SK-N-SH (cell line): ENCODE data around the gene DTNBP1. TPM values are rescaled to one million over a fixed set of nuclear protein-coding genes. Genes with fewer than 3 reads are reported as not detected.

Experiments used
- CTCF ChIA-PET: fragments of 300-600, 350-600 bp; formaldehyde crosslinking; extraction: SDS; loops from one replicate; lab custom pipeline; 2021; lab: Yijun Ruan, JAX
- POLR2A ChIA-PET: fragments of 350-600 bp; sonication (Branson Sonifier 250); formaldehyde crosslinking; extraction: SDS; loops from one replicate; lab custom pipeline; 2020; ENCODE audit warnings: antibody characterized with exemption, inconsistent platforms; lab: Yijun Ruan, JAX
- DNase-seq: peaks from one replicate; pipeline ENCODE4 v3.0.0; 2012
- H2AFZ ChIP-seq: fragments of 200-600 bp; sonication (generic); 2 replicates; pipeline ENCODE4 v1.8.1; 2016; ENCODE audit warnings: antibody characterized with exemption, mild to moderate bottlenecking, low read depth
- H3F3A ChIP-seq: fragments of 200-600 bp; sonication (generic); replicated peaks from 2 replicates; pipeline ENCODE3; 2016; ENCODE audit warnings: antibody characterized with exemption, mild to moderate bottlenecking; ENCODE audit not compliant: insufficient read depth
- H3K27ac ChIP-seq, 2 experiments: fragments of 200-500 bp in 1 of 2; fragments of 200-600 bp in 1 of 2; sonication (Bioruptor generic) in 1 of 2; sonication (generic), shearing (Covaris generic) in 1 of 2; 2 replicates each; pipeline versions ENCODE4 v1.5.1 to v1.6.1; 2014 to 2016; ENCODE audit warnings: low read depth in 2 of 2, inconsistent platforms in 1 of 2, low read length in 1 of 2, mild to moderate bottlenecking in 1 of 2, mixed read lengths in 1 of 2
- H3K27me3 ChIP-seq: fragments of 200-600 bp; sonication (generic), shearing (Covaris generic); 2 replicates; pipeline ENCODE4 v1.6.1; 2016; ENCODE audit warnings: mixed run types; ENCODE audit not compliant: insufficient read depth
- H3K36me3 ChIP-seq, 2 experiments: fragments of 200-500 bp in 1 of 2; fragments of 200-600 bp in 1 of 2; sonication (Bioruptor generic) in 1 of 2; sonication (generic) in 1 of 2; replicated peaks in 1 of 2; 2 replicates each; pipeline versions ENCODE3 to v1.5.1; 2014 to 2016; ENCODE audit warnings: low read length in 1 of 2, mild to moderate bottlenecking in 1 of 2; ENCODE audit not compliant: insufficient read depth in 2 of 2, control insufficient read depth in 1 of 2
- H3K4me1 ChIP-seq, 2 experiments: fragments of 200-500 bp in 1 of 2; fragments of 200-600 bp in 1 of 2; sonication (Bioruptor generic) in 1 of 2; sonication (generic), shearing (Covaris generic) in 1 of 2; 2 replicates each; pipeline versions ENCODE4 v1.5.1 to v1.6.1; 2014 to 2016; ENCODE audit warnings: low read depth in 1 of 2, low read length in 1 of 2, mixed run types in 1 of 2; ENCODE audit not compliant: insufficient read depth in 2 of 2, control insufficient read depth in 1 of 2
- H3K4me2 ChIP-seq: fragments of 200-600 bp; sonication (generic), shearing (Covaris generic); 2 replicates; pipeline ENCODE4 v1.6.1; 2017; ENCODE audit warnings: mixed run types
- H3K4me3 ChIP-seq, 2 experiments: fragments of 200-500 bp in 1 of 2; fragments of 200-600 bp in 1 of 2; sonication (Bioruptor generic) in 1 of 2; sonication (generic), shearing (Covaris generic) in 1 of 2; 2 replicates each; pipeline versions ENCODE4 v1.5.1 to v1.8.1; 2014 to 2016; ENCODE audit warnings: low read depth in 2 of 2, inconsistent platforms in 1 of 2, low read length in 1 of 2, mild to moderate bottlenecking in 1 of 2, mixed read lengths in 1 of 2, moderate library complexity in 1 of 2
- H3K79me2 ChIP-seq: fragments of 200-600 bp; sonication (generic); 2 replicates; pipeline ENCODE4 v1.8.1; 2017; ENCODE audit warnings: mild to moderate bottlenecking; ENCODE audit not compliant: insufficient read depth
- H3K9ac ChIP-seq: fragments of 200-600 bp; sonication (generic); 2 replicates; pipeline ENCODE4 v1.6.1; 2017; ENCODE audit warnings: mixed run types
- H3K9me2 ChIP-seq: fragments of 200-600 bp; sonication (generic); 2 replicates; pipeline ENCODE4 v1.6.1; 2017; ENCODE audit warnings: mixed run types
- H3K9me3 ChIP-seq: fragments of 200-600 bp; sonication (generic); 2 replicates; pipeline ENCODE4 v1.6.1; 2017; ENCODE audit warnings: mixed run types, mild to moderate bottlenecking, moderate library complexity
- H4K20me1 ChIP-seq: fragments of 200-600 bp; sonication (generic); 2 replicates; pipeline ENCODE4 v1.6.1; 2017; ENCODE audit warnings: mild to moderate bottlenecking, mixed run types; ENCODE audit not compliant: insufficient read depth
- EZH2phosphoT487 ChIP-seq: fragments of 200-600 bp; sonication (generic); IDR thresholded peaks from 2 replicates; pipeline ENCODE4 v1.6.1; 2017; ENCODE audit warnings: low read depth, mixed run types, mild to moderate bottlenecking, antibody characterized with exemption, moderate library complexity, borderline replicate concordance
- IRF3 ChIP-seq: fragments of 150-350 bp; IDR thresholded peaks from 2 replicates; pipeline ENCODE4 v1.6.1; 2016; ENCODE audit warnings: mild to moderate bottlenecking, low read depth, low read length
- MEF2A ChIP-seq: IDR thresholded peaks from 2 replicates; pipeline ENCODE4 v1.4.0; 2012; ENCODE audit warnings: low read depth, borderline replicate concordance
- NFIC ChIP-seq: IDR thresholded peaks from 2 replicates; pipeline ENCODE4 v1.4.0; 2012; ENCODE audit warnings: borderline replicate concordance
- NRF1 ChIP-seq: IDR thresholded peaks from 2 replicates; pipeline ENCODE4 v1.6.1; 2012; ENCODE audit warnings: low read depth, mild to moderate bottlenecking, low read length
- POLR2AphosphoS5 ChIP-seq: IDR thresholded peaks from 2 replicates; pipeline ENCODE4 v1.6.1; 2012; ENCODE audit warnings: low read depth, low read length
- REST ChIP-seq: IDR thresholded peaks from 2 replicates; pipeline ENCODE4 v1.6.1; 2012; ENCODE audit warnings: mild to moderate bottlenecking, low read depth, low read length, moderate library complexity
- RFX5 ChIP-seq: IDR thresholded peaks from 2 replicates; pipeline ENCODE4 v1.6.1; 2012; ENCODE audit warnings: mild to moderate bottlenecking, improper control_type of control experiment, low read length
- RXRA ChIP-seq: IDR thresholded peaks from 2 replicates; pipeline ENCODE4 v1.4.0; 2012; ENCODE audit warnings: low read depth, mild to moderate bottlenecking, borderline replicate concordance
- TCF12 ChIP-seq: IDR thresholded peaks from 2 replicates; pipeline ENCODE4 v1.4.0; 2012
- ZBTB33 ChIP-seq: IDR thresholded peaks from 2 replicates; pipeline ENCODE4 v1.4.0; 2012; ENCODE audit warnings: low read depth, borderline replicate concordance
- WGBS: methylation state at CpG from one replicate; pipeline ENCODE4 v1.1.6; 2017; ENCODE audit warnings: low lambda C conversion rate; 5-methylcytosine and 5-hydroxymethylcytosine counted together
- polyA plus RNA-seq, 3 experiments: library from polyadenylated mRNA; depleted of rRNA; stranded (reverse); fragments of >200 nt; gene quantifications; 2 replicates each; pipeline ENCODE4 v1.2.3, GENCODE V29; 2012

Gene DTNBP1
- polyA plus RNA-seq, 1 of the 3 experiments (the other 2 are of a cell fraction) = 19.7 TPM

GRCh38 chr6:15615802-15616201, 47.0 kb downstream of the DTNBP1 start:
- H3K9ac ChIP-seq = no peak overlapping the region
- no peak overlapping the region for H3K4me3 ChIP-seq
- H3K27ac ChIP-seq = no peak overlapping the region; a peak in 1 of 4 replicates
- H3K9me3 ChIP-seq = no peaks in the 10 kb centered on the region
- no peak for DNase-seq
- peaks cover 9 to 10% of the 10 kb centered on the region in 2 experiments; a peak in 2 of 4 replicates for H3K4me1 ChIP-seq
- TF ChIP-seq NRF1 (no peak), REST (no peak), POLR2AphosphoS5 (no peak), NFIC (no peak), RXRA (no peak), MEF2A (no peak), RFX5 (no peak), IRF3 (no peak), ZBTB33 (no peak), EZH2phosphoT487 (no peak), TCF12 (no peak)
- no peaks in the 10 kb centered on the region for H3K9me2 ChIP-seq
- no peak overlapping the region for H2AFZ ChIP-seq
- POLR2A ChIA-PET = no interaction called here
- no peaks in the 10 kb centered on the region for H3K27me3 ChIP-seq
- WGBS = 88% methylated on average over 2 of the region's 2 CpGs
- CTCF ChIA-PET = interaction anchor here (1.6 to 2.6 kb wide), 2 partner anchors 8 to 110 kb away, joined by 4 to 10 read pairs; no protein-coding TSS in a partner anchor
- H3K4me2 ChIP-seq = no peak overlapping the region
- no peaks in the 10 kb centered on the region for H3F3A ChIP-seq
- no peaks in the 10 kb centered on the region for H4K20me1 ChIP-seq
- H3K79me2 ChIP-seq = peaks cover 4% of the 10 kb centered on the region; the same call in 1 of the 2 replicates
- peaks cover 14 to 20% of the 10 kb centered on the region in 2 experiments for H3K36me3 ChIP-seq
